Measurements from ENCODE around the gene APOO.

DNA sequence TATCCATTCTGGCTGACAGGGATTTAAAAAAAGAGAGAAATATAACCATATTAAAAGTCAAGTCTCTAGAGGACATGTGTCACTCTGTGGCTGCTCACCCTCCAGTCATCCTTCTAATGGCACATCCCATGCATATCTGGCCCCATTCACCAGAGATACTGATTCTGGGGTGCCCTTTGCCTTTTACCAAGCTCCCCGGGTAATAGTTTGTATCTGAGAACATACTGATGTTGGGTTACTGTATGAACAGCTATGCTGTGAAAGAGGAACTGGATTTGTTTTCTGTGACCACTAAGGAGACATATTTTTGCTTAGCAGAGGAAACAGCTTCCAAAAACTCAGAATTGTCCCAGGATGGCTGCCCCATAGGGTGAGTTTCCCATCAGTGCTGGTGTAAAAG is 68.8 kb downstream of the APOO start:
- no peak for TF ChIP-seq RCOR1 (IDR thresholded peaks at IDR 0.05; ENCODE audit: low read depth, low read length)
- TF ChIP-seq HDAC2 (IDR thresholded peaks at IDR 0.05): no peak
- no peak for TF ChIP-seq POLR2A (IDR thresholded peaks at IDR 0.05; ENCODE audit: low read length)
- no peak for TF ChIP-seq CEBPB (IDR thresholded peaks at IDR 0.05)
- TF ChIP-seq, protein P1, sequence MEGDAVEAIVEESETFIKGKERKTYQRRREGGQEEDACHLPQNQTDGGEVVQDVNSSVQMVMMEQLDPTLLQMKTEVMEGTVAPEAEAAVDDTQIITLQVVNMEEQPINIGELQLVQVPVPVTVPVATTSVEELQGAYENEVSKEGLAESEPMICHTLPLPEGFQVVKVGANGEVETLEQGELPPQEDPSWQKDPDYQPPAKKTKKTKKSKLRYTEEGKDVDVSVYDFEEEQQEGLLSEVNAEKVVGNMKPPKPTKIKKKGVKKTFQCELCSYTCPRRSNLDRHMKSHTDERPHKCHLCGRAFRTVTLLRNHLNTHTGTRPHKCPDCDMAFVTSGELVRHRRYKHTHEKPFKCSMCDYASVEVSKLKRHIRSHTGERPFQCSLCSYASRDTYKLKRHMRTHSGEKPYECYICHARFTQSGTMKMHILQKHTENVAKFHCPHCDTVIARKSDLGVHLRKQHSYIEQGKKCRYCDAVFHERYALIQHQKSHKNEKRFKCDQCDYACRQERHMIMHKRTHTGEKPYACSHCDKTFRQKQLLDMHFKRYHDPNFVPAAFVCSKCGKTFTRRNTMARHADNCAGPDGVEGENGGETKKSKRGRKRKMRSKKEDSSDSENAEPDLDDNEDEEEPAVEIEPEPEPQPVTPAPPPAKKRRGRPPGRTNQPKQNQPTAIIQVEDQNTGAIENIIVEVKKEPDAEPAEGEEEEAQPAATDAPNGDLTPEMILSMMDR (IDR thresholded peaks at IDR 0.05): no peak
- no peak for TF ChIP-seq FOSL2 (IDR thresholded peaks at IDR 0.05)
- no peak for TF ChIP-seq FOSL2 (CRISPR knock-in tag; IDR thresholded peaks at IDR 0.05)
- TF ChIP-seq RNF2 (IDR thresholded peaks at IDR 0.05; ENCODE audit: borderline replicate concordance, low read depth): no peak
- TF ChIP-seq EP300 (IDR thresholded peaks at IDR 0.05): no peak
